HepG2 (cell line): ENCODE data around the gene CLRN2. TPM values are rescaled to one million over a fixed set of nuclear protein-coding genes. Genes with fewer than 3 reads are reported as not detected.

ENCODE experiments used
- ATAC-seq: fragments of 200-7000 bp; cut with Tn5 transposase; 3 replicates; pipeline ENCODE4 v1.9.1; 2020; ENCODE audit warnings: mild to moderate bottlenecking, moderate library complexity
- BruUV-seq: library from RNA; stranded (reverse); fragments of 400-500 nt; replicated peaks from 2 replicates; lab custom pipeline; 2021; lab: Mats Ljungman, UMichigan
- CTCF ChIA-PET: fragments of 300-600 bp; formaldehyde crosslinking; extraction: SDS; loops from one replicate; lab custom pipeline; 2021; ENCODE audit warnings: low total read pairs, inconsistent platforms, low intra/inter-chr PET ratio; lab: Yijun Ruan, JAX
- POLR2A ChIA-PET: fragments of 350-600 bp; sonication (Branson Sonifier 250); formaldehyde crosslinking; loops from one replicate; lab custom pipeline; 2020; ENCODE audit warnings: antibody characterized with exemption, inconsistent platforms; lab: Yijun Ruan, JAX
- DNase-seq: peaks from one replicate; pipeline ENCODE4 v3.0.0-alpha.2; 2015; ENCODE audit warnings: low spot score
- FAIRE-seq: peaks from 3 replicates; lab custom pipeline; 2011; peaks lifted over from hg19 to GRCh38; lab: Jason Lieb, UNC
- H2AFZ ChIP-seq: one replicate; pipeline ENCODE4 v1.6.1; 2011; ENCODE audit warnings: low read length, inconsistent platforms
- H3K27ac ChIP-seq: fragments of 300-600 bp; 3 replicates; pipeline ENCODE4 v1.8.0; 2011; ENCODE audit warnings: mixed run types, mild to moderate bottlenecking, mixed read lengths, low read length, inconsistent platforms; ENCODE audit not compliant: insufficient read depth; ENCODE audit errors: extremely low read length
- H3K27me3 ChIP-seq, 2 experiments: fragments of 200-600 bp in 1 of 2; 2 replicates in 1 of 2; 3 replicates in 1 of 2; pipeline versions ENCODE4 v1.6.0 to v1.8.0; 2011; ENCODE audit warnings: low read length in 2 of 2, mild to moderate bottlenecking in 2 of 2, moderate library complexity in 2 of 2, inconsistent platforms in 1 of 2; ENCODE audit not compliant: insufficient read depth in 2 of 2, control insufficient read depth in 1 of 2
- H3K36me3 ChIP-seq, 2 experiments: fragments of 200-600 bp in 1 of 2; replicated peaks in 1 of 2; 2 replicates in 1 of 2; 3 replicates in 1 of 2; pipeline versions ENCODE4 v1.5.1 to v1.8.0; 2011; ENCODE audit warnings: low read length in 2 of 2, inconsistent platforms in 1 of 2; ENCODE audit not compliant: insufficient read depth in 2 of 2, control insufficient read depth in 1 of 2
- H3K4me1 ChIP-seq: 2 replicates; pipeline ENCODE4 v1.5.1; 2012; ENCODE audit warnings: low read length, inconsistent platforms; ENCODE audit not compliant: insufficient read depth
- H3K4me2 ChIP-seq: 2 replicates; pipeline ENCODE4 v1.6.0; 2011; ENCODE audit warnings: low read depth, low read length, inconsistent platforms
- H3K4me3 ChIP-seq, 3 experiments: fragments of 200-600 bp in 1 of 3; sonication (generic), shearing (Covaris generic) in 1 of 3; replicated peaks in 1 of 3; 2 replicates each; pipeline ENCODE4 v1.5.1; 2011 to 2016; ENCODE audit warnings: low read length in 3 of 3, inconsistent platforms in 2 of 3, low read depth in 2 of 3, mild to moderate bottlenecking in 2 of 3, control low read depth in 1 of 3, mixed read lengths in 1 of 3; ENCODE audit not compliant: insufficient read depth in 1 of 3
- H3K79me2 ChIP-seq: one replicate; pipeline ENCODE4 v1.6.1; 2011; ENCODE audit warnings: low read length, inconsistent platforms; ENCODE audit not compliant: insufficient read depth
- H3K9ac ChIP-seq: 2 replicates; pipeline ENCODE4 v1.6.0; 2011; ENCODE audit warnings: mild to moderate bottlenecking, low read depth, low read length, inconsistent platforms; ENCODE audit not compliant: insufficient read depth
- H3K9me3 ChIP-seq: 2 replicates; pipeline ENCODE4 v1.5.1; 2012; ENCODE audit warnings: mild to moderate bottlenecking, low read length
- H4K20me1 ChIP-seq: 2 replicates; pipeline ENCODE4 v1.6.0; 2011; ENCODE audit warnings: inconsistent platforms, mild to moderate bottlenecking, low read length, moderate library complexity; ENCODE audit not compliant: insufficient read depth
- CTCF ChIP-seq: sonication (generic); formaldehyde crosslinking; IDR thresholded peaks from 2 replicates; pipeline ENCODE4 v1.5.0; 2020; ENCODE audit warnings: mild to moderate bottlenecking, missing genetic modification reagents, moderate library complexity
- RNF219 ChIP-seq: sonication (generic); formaldehyde crosslinking; IDR thresholded peaks from 2 replicates; pipeline ENCODE4 v1.5.0; 2020; ENCODE audit warnings: mild to moderate bottlenecking, missing genetic modification reagents
- SIN3A ChIP-seq: IDR thresholded peaks from 2 replicates; pipeline ENCODE4 v1.6.1; 2011; ENCODE audit warnings: low read depth, mild to moderate bottlenecking, control low read depth, low read length, borderline replicate concordance
- TBX2 ChIP-seq: sonication (generic); formaldehyde crosslinking; IDR thresholded peaks from 2 replicates; pipeline ENCODE4 v1.5.0; 2020; ENCODE audit warnings: missing genetic modification reagents, mild to moderate bottlenecking, borderline replicate concordance
- ZNF292 ChIP-seq: sonication (generic); formaldehyde crosslinking; IDR thresholded peaks from 2 replicates; pipeline ENCODE4 v1.8.1; 2022; ENCODE audit warnings: mild to moderate bottlenecking, low read depth, missing genetic modification reagents, borderline replicate concordance
- ZSCAN22 ChIP-seq: sonication (generic); formaldehyde crosslinking; IDR thresholded peaks from 2 replicates; pipeline ENCODE4 v1.4.0; 2020; ENCODE audit warnings: mild to moderate bottlenecking, missing genetic modification reagents
- WGBS: methylation state at CpG from one replicate; pipeline ENCODE4 v1.1.6; 2017; ENCODE audit warnings: low lambda C conversion rate; 5-methylcytosine and 5-hydroxymethylcytosine counted together
- in situ Hi-C: cut with HindIII; loops from 2 replicates; pipeline ENCODE4 v1.10.0; 2017; ENCODE audit warnings: low pct_unique_long_range_greater_than_20kb; ENCODE audit not compliant: extremely low pct_ligation_motif_present
- intact Hi-C: fragments of 100-400 bp; cut with micrococcal nuclease; formaldehyde crosslinking; loops from one replicate; pipeline ENCODE4 v1.10.0; 2022; ENCODE audit not compliant: unreplicated experiment
- polyA plus RNA-seq, 8 experiments: library from polyadenylated mRNA; depleted of rRNA in 3 of 8; stranded (reverse) in 7 of 8; unstranded in 1 of 8; fragments of >200 nt; fragmentation: Illumina TruSeq in 4 of 8; extraction: Trizol in 4 of 8; gene quantifications; 2 replicates each; pipeline versions ENCODE4 v1.2.1 to v1.2.3, GENCODE V29; 2011 to 2016; ENCODE audit warnings: low read depth in 4 of 8, missing spikeins in 1 of 8, mixed read lengths in 1 of 8; ENCODE audit not compliant: insufficient read depth in 1 of 8
- total RNA-seq, 5 experiments: library from RNA; depleted of rRNA; stranded (reverse); fragments of >200 nt; fragmentation: Illumina TruSeq; extraction: Trizol; gene quantifications; 2 replicates each; pipeline ENCODE4 v1.2.3, GENCODE V29; 2016; ENCODE audit warnings: low read depth in 1 of 5

The CLRN2 gene
- total and polyA plus RNA-seq, 2 of the 13 experiments (the other 11 are each of a cell fraction or from before 2014, with no cell fraction given), result not detected

GRCh38 chr4:17510582-17510981 lies 4.4 kb upstream of the CLRN2 start:
- Histone ChIP-seq H4K20me1 (peaks cover 4% of the 10 kb centered on the region; the same call in 1 of the 2 replicates), H3K4me1 (peaks cover 55% of the 10 kb centered on the region), H3K4me3 (peak overlapping the region; percentile 65 to 88 (median 84)), H3K27me3 (no peaks in the 10 kb centered on the region; a peak in 1 of 5 replicates), H3K79me2 (peaks cover 35% of the 10 kb centered on the region), H3K4me2 (peak overlapping the region; percentile 85), H2AFZ (no peak overlapping the region), H3K9me3 (no peaks in the 10 kb centered on the region), H3K27ac (peak overlapping the region; percentile 73), H3K36me3 (peaks cover 3 to 27% of the 10 kb centered on the region in 2 experiments), H3K9ac (peak overlapping the region; percentile 63)
- DNase-seq, result no peak
- intact Hi-C loops (loop anchor here (10.0 kb wide), 1 partner anchor 124 kb away; no protein-coding TSS in a partner anchor), in situ Hi-C loops (no loop called here)
- no TSS peak for BruUV-seq
- no peak for ATAC-seq
- ChIA-PET POLR2A (interaction anchor here (1.1 to 2.4 kb wide), 4 partner anchors 13 to 104 kb away, joined by 3 to 22 read pairs (median 7); partner anchors contain the start of gene MED28), CTCF (no interaction called here)
- FAIRE-seq, result no peak
- WGBS, result 69% methylated on average over 3 of the region's 3 CpGs
- TF ChIP-seq CTCF (CRISPR knock-in tag) (no peak), ZNF292 (no peak; the same call in 1 of the 2 replicates), SIN3A (no peak), ZSCAN22 (CRISPR knock-in tag) (0 out of 2 replicates have a peak, but pooled peaks have one; percentile 10), RNF219 (CRISPR knock-in tag) (no peak), TBX2 (0 out of 2 replicates have a peak, but pooled peaks have one; percentile 4)
